ENCODE results near the gene RNF152.

Gene RNF152

DNA sequence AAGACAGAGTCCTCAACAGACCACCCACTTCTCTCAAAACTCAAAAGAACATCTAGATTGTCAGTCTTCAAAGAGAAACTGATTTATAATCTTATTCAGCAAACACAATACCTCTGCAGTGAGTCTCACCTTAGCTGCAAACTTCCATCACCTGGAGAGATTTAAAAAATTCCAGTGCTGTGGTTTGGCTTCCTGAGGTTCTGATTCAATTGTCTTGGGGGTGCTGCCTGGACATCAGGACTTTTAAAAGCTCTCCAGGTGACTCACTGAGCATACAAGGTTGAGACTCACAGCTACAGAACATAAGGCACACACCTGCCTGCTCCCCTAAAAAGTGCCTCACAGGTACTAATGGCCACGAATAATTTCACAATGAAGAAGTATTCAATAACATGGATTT, 40.3 kb downstream of the RNF152 start:
- DNase-seq, result no peak

DNA sequence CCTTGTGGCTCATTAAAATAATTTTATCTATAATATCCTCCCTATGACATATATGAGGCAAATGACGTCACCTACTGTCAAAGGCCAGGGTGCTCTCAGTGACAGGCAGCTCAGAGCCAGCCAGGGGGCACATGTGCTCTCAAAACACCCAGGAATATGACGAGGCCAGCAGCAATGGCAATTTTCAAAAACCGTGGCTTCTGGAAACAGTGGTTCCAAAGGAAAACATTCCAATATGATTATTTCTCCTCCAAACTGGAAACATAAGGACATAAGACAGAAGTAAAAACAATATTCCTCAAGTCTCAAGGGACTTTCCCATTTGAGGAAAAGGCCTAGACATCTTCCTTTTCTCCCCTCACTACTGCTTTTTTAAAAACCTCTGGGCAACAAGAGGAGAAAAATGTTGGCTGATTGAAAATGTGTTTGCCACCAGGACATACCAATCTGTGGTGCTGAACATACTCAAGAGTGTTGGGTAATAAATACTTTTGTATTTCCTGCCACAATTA, 40.8 kb downstream of the RNF152 start:
- no peak for DNase-seq

GRCh38 chr18:61851279-61851678, 41.5 kb downstream of the RNF152 start:
- DNase-seq, result no peak

DNA sequence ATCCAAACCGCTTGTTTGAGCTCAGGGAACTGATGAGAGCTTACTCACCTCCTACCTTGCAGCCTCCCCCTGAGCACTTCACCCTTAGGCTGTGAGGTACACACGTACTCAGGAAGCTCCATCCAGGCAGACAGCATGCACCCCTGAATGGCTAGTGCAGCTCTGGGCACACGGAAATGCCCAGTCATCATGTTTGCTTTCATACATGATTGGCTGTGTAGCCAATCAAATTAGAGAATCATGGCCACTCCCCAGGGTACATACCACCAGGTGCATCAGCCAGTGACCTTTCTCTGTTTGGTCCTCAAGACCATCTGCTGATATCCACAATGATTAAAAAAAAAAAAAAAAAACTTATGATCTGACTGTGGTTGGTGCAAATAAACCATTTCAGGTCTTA, 42.1 kb downstream of the RNF152 start:
- peak in 2 of 3 experiments; percentile 35 to 72 for DNase-seq

- no peak for DNase-seq
Observed at GRCh38 chr18:61847164-61847791, 45.5 kb downstream of the RNF152 start.

DNA sequence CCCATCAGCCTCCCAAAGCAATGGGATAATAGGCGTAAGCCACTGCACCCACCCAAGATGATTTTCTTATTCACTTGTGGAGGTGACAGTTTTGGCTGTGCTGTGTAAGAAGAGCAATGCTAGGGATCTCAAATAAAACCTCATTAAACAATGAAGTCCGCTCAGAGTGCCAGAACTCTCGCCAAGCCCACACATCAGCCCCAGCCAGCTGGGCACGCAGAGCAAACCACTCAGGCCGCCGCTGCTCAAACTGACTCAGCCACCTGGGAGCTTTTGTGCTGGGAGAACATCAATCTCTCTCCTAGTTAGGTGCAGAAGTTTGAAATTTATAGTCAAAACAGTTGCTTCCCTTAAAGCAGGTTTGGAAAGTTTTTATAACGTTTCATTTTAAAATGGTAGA, 47.6 kb downstream of the RNF152 start:
- DNase-seq, result no peak

DNA sequence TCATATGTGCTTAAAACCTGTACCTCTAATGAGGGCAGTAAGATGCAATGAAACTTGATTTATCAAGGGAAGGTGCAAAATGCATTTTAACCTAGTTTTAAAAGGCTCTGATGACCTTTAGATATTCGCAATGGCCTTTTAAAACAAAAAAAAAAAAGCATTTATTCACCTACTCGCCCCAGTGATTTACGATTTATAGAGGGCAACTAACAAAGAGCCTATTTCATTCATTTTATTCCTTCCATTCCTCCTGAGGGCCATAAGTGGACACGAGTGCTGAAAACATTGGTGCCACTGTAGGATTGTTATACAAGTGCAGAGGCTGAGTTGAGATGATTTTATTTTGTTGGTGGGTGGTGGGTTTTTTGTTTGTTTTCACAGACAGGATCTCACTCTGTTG, 48.1 kb downstream of the RNF152 start:
- no peak for DNase-seq

DNA sequence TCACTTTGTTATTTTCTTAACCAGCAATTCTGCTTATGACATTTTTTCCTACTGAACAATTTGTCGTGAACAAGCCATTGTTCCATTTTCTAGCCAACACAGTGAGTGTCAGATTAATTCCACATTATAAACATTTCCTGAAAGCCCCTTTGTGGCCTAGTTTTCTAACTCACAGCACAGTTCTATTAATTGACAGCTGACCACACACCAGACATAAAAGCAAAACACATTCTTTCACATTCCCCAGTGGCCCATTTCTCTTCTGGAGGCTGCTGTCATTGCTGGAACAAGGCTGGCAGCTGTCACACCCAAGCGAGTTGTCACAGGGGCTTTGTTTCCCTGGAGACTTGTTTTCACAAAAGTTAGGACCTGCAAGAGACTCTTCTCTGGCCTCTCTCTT, 50.7 kb downstream of the RNF152 start:
- peak in 2 of 3 experiments; percentile 2 to 39 for DNase-seq

DNA sequence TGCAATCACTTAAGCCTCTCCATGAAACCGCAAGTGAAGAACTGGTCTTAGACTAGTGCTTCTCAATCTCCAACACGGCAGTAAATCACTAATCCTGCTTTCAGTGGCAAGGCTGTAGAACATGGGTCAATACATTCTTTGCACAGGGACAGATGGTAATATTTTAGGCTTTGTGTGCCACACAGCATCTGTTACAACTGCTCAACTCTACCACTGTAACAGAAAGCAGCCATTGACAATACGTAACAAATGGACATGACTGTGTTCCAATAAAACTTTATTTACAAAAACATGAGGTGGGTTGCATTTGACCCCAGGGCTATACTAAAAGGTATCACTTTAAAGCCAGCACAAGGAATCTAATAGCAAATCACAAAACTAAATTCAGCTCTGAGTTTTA, 51.1 kb downstream of the RNF152 start:
- peak in 1 of 3 experiments; percentile 84 for DNase-seq

GRCh38 chr18:61840324-61840723, 52.5 kb downstream of the RNF152 start:
- DNase-seq, result no peak

- no peak for DNase-seq
Observed at GRCh38 chr18:61838521-61838920, 54.3 kb downstream of the RNF152 start.

GRCh38 chr18:61833978-61834377, 58.8 kb downstream of the RNF152 start:
- no peak for DNase-seq

DNA sequence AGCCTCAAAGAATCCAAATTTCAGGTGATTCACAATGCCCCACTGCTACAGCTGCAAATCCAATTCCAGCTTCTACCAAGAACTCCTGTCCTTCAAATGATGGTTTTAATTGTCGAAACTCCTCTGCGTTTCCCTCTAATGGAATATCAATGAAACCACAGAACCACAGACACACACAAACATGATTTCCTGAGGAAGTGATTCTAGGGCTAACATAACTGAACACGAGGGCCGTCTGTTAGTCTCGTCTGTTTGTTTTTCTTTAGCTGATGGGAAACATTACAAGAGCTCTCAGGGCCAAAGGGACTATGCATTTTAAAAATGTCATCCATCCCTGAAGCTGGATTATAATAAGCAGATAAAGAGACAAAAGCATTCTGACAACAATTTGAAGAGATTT, 59.4 kb downstream of the RNF152 start:
- DNase-seq, result peak in 2 of 3 experiments; percentile 22 to 66

DNA sequence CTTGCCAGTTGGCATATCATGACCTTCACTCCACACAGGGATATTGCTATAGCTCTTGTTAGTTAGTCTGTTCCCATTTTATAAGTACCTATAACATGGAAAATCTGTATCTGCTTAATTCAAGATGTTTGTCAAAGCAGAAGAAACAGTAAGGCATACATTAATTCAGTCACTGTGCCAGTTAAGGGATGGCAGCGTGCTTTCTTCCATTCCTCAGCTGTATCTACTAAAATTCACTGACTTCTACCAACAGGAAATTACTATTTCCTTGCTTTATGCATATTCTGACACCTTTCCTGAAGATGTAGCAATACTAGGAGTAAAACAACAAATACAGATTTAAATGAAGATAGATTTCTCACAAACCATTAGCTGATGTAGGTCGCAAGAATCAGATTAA, 59.9 kb downstream of the RNF152 start:
- no peak for DNase-seq

DNA sequence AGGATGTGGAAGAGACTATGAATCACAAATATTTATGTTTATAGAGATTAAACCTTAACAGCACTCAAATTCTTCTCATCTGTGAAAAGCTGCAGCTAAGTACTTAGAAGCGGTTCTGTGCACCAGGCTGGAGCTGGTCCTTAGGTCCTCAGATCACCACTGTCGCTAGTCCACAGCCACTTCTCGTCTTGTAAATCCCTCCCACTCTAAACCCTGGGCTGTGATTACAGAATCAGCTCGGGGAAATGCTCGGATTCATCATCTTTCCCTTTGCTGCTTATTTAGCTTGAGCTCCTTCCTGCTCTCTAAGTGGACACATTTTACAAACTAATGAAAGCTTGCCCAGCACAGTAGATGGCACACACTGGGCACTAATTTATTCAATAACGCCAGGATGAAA, 61.7 kb downstream of the RNF152 start:
- peak in 2 of 3 experiments; percentile 57 to 63 for DNase-seq

DNA sequence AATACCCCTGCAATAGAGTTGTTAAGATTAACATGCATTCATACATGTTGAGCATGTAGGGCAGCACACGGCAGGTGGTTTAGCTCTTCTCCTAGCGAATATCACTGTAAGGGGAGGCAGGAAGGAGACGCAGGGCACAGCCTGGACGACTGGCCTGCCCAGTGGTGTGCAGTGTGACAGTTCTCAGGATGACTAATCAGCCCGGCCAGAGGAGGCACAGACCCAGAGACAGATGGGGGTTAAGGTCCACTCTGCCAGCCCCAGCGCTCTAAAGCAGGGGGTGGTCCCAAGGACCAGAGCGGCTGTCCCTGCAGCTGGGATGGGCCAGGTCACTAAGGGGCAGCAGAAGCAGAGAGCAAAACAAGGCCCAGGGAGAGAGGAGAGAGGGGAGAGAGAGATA, 63.7 kb downstream of the RNF152 start:
- DNase-seq, result no peak

- no peak for DNase-seq
Observed at GRCh38 chr18:61827591-61827990, 65.2 kb downstream of the RNF152 start.

DNA sequence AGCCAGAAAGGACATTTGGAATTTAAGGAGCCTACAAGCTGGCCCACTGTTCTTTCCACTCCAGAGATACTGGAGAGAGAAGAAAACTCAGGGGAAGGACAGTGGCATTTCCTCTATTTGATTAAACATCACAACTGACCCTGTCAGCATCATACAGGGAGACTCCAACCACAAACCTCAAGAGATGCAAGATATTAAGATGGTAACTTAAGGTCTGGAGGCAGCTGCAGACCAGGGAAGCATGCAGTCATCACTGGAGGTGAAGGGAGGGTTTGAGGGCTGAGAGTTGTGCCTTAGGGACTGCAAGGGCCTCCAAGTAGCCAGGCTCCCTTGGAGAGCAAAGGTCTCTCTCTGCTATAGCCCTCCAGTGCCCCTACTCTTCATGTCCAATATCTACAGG, 67.4 kb downstream of the RNF152 start:
- no peak for DNase-seq

DNA sequence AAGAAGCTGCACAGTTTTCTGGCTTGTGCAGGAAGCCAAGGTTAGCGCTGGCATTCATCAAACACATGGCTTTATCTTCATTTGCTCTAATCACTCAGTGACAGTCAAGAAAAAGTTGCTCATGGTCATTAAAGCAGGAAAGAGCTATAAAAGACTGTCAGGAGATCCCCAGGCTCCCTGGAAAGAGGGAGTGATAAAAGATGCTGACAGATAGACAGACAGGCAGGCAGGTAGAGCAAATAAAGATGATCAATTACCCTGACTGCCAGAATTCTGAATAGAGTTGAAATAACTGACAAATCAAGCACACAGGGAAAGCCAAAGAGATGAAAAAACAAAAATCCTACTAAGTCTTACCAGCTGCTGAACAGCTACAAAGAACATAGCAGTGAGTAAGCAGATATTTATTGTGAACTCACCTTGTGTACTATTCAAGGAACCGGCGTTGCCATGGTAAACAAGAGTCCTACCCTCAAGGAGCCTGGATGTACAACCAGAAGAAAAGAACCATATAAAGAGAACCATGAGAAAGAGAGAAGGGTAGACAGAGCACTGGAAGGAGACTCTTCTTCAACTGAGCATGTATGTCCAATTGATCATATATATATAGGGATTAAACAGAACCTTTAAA, 68.0 kb downstream of the RNF152 start:
- DNase-seq, result no peak

DNA sequence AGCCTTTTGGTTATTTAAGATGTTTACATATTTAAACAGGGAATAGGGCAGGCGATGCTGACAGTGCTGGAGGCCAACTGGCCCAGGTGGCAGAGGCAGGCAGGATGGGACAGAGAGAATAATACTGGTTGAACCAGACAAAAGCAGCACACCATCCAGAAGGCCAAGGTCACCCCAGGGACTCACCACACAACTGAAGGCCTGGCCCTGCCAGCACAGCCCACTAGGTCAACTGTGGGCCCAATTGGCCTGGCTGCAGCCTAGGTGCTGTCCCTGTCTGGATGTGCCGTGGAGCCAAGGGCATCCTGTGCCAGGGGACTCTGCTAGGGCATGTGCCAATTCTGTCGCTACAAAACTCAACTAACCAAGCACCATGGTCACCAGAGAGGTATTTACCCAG, 69.2 kb downstream of the RNF152 start:
- DNase-seq, result no peak

DNA sequence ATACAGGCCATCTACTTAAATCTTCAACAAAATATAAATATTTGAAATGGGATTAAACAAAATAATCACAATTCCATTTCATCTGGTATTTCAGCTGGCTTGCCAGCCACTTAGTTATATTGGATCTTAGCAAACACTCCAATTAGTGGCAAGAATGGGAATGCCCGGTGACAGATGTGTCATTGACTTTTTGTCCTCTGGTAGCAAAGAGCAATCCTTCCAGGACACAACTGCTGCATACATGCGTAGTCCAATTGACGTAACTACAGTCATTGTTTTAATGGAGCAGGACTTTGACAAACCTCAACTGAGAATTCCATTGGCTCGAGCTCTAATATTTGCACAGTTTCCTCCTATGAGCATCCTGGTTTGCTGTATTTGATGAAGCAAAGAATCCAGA, 69.9 kb downstream of the RNF152 start:
- DNase-seq, result no peak

- DNase-seq, result no peak
Observed at GRCh38 chr18:61821748-61822147, 71.1 kb downstream of the RNF152 start.

GRCh38 chr18:61820882-61821281, 71.9 kb downstream of the RNF152 start:
- no peak for DNase-seq

DNA sequence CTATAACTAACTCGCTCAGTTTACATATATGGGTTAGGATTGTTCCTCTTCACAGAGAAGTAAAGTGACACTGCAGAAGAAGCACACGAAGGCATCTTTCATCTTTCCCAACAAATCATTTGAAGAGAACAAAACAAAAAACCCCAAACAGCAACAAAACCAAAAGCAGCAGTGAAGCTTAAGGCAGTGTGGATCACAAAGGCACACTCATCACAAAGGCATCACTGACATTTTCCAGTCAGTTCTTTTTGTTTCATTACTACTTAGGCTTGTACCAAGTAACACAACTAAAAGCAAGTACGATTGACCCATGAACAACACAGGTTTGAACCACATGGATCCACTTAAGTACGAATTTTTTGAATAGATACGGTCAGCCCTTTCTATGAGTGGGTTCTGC, 75.7 kb downstream of the RNF152 start:
- no peak for DNase-seq
